Right lung (tissue), 5 donors: Measurements from ENCODE around the gene DPP6. TPM values are rescaled to one million over a fixed set of nuclear protein-coding genes. Genes with fewer than 3 reads are reported as not detected.
"Not testable (repeated sequence)": the region's sequence is repeated elsewhere in the genome, so short reads cannot be mapped to it uniquely, and the experiment has no call there.

Source experiments
- DNase-seq, 2 donors: peaks; one replicate each; pipeline ENCODE4 v3.0.0-alpha.2; 2013
- polyA plus RNA-seq, 5 donors: library from polyadenylated mRNA; unstranded; fragments of 120-200 nt; gene quantifications; one replicate each; pipeline versions ENCODE4 v1.2.1 to v1.2.3, GENCODE V29; 2013; ENCODE audit warnings: inconsistent platforms in 1 of 5, low replicate concordance in 1 of 5; ENCODE audit not compliant: insufficient read length in 5 of 5, insufficient read depth in 1 of 5

Gene DPP6
- polyA plus RNA-seq, 5 donors = 0.29 to 0.70 (median 0.48) TPM

DNA sequence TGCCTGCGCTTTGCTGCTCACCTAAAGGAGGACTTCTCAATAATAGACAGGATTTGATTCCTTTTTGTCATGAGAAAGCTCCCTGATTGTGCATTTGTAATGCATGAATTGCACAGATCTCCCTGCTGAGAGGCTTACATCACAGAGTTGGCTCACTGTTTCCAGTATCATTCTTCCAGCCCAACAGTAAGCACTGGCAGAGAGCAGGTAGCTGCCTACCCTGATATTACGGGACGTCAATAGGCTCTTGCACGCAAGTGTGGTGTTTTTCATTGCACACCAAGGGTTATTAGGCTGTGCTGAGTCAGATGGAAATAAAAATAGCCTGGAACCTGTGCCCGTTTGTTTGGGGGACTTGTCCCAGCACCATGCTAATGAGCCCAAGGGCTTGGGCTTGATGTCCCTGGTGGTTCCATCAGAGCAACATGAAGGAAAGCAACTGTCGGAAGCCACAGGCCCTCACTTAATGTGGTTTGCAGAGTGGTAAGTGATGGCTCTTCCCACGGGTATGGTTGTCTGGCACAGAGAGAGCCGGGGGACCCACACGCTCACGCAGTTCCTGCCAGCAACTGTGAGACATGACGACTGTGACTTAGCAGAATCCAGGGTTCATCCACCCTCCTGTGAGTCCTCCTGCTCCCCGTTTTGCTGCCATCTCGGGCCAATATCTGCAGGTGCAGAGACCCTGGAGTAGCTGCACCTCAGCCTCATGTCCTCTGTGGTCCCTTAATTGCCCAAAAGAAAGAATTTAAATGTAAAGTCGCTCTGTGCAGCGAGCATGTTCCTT, 20.4 kb downstream of the DPP6 start:
- DNase-seq = not testable (repeated sequence)

DNA sequence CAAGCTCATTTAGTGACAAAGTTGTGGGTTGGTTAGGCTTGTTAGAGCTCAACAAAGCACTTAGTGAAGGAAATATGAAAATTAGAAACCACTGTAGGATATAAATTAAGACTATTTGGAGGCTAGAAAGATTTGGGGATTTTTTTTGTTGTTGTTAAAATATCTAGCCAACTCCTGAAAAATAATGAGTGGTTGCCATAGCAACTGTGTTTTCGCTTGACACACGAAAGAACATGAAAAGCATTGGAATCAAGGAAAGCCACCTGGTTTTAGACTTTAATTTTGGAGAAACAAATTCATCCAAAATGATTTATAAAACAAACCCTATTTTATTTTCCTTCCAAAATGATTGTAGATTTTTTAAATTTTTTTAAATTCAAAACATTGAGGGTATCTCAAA, 26.3 kb downstream of the DPP6 start:
- not testable (repeated sequence) for DNase-seq

DNA sequence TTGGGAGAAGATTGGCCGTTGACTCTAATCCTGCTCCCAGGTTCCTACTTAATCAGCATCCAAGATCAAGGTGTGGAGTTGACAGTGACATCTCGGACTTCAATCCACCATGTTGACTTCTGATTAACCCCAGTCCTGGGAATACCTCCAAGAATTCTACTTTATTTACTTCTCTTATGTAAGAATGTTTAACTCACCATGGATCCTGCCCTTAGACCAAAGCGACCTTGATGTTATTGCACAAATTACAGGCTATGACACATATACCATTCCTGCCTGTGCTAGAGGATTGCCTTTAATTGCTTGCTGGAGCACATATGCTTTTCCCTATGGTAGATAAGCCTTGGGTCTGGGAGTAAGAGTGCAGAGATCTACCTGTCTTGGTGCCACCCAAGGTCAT, 28.1 kb downstream of the DPP6 start:
- DNase-seq = not testable (repeated sequence)

DNA sequence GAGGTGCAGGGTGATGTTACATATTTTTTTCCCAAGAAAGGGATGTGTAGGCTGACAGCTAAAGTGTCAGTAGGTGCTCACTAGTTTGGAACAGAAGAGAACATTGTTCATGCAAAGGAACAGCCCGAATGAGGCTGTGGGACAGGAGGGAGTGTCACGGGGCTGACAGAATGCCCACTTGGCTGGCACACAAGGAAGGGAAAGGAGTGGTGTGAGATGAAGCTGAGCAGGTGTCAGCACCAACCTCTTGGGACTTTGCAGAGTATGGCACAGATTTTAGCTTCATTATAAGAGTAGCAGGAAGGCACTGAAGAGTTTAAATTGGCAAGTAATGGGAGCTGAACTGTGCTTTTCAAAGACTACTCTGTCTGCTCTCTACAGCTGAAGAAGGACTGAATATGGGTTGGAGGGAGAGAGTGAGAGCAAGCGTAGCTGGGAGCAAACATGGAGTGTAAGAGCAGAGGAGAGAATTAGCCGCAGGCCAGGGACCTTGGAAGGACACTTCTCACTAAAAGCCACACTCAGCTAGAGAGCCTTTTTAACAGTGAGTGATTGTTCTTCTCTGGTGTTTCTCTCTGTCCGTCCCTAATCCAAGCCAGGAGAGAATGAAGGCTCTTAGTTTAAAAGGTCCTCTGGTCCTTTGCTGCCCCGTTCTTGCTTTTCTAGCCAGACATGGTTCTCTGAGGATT, 35.0 kb downstream of the DPP6 start:
- DNase-seq = not testable (repeated sequence)

DNA sequence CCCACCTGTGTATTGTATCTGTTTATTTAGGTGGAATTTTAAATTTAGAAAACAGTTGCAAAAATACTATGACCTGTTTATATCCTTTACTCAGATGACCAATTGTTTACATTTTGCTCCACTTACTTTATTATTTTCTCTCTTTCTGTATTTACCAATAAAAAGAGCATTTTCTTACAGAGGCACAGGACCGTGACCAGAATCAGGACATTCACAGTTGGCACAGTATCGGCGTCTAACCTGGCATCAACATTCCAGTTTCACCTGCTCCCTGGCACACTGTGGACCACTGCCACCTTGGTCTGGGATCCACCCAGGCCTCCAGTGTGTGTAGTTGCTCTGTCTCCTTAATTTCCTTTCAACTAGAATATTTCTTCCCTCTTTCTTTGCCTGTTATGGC, 39.9 kb downstream of the DPP6 start:
- not testable (repeated sequence) for DNase-seq

DNA sequence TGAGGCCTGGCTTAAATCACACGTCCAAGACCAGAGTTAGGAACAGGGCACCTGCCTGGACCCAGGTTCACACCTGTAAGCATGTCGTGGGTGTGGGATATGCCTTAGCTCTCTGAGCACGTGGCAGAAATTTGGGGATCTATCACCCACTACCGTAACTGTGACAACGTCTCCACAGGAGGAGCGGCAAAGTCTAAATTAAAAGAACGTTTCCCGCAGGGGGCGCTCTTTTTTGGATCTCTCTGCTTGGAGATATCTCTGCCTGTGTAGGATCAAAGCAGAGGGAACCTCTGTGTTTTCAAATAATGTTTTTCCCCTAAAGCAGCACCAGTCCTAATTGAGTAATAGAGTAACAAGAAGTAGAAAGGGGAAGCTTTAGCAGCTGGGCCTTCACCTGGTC, 43.0 kb downstream of the DPP6 start:
- not testable (repeated sequence) for DNase-seq

DNA sequence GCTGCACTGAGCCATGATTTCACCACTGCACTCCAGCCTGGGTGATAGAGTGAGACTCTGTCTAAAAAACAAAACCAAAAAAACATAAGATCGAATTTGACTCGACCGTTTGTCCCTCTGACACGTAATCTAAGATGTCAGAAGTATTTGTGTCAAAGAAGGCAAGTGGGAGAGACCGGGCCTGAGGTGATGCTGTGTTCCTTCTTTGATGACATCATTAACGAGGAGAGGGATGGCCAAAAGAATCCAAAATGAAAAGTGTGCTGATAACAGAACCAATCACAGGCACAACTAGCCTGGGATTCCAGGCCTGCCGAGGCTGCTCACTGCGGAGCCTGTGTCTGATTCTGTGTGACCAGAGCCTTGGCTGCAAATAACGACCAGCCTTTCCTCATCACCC, 52.9 kb downstream of the DPP6 start:
- not testable (repeated sequence) for DNase-seq

DNA sequence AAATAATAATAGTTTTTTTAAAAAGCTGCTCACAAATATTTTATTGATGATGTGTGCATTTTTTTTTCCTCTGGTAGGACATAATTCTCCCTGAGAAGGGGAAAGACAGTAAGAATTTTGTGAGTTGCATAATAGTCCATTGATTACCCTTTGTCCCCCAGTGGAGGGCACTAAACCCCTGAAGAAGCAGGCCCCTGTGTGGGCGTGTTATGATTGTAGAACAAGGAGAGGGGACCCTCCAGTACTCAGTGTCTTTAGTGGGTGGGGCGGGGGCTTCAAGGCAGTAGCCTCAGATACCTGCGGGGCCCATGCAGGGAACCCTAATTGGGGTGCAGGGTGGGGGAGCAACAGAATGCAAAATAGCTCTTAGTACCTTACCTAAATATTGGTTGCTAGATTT, 57.4 kb downstream of the DPP6 start:
- DNase-seq = not testable (repeated sequence)

DNA sequence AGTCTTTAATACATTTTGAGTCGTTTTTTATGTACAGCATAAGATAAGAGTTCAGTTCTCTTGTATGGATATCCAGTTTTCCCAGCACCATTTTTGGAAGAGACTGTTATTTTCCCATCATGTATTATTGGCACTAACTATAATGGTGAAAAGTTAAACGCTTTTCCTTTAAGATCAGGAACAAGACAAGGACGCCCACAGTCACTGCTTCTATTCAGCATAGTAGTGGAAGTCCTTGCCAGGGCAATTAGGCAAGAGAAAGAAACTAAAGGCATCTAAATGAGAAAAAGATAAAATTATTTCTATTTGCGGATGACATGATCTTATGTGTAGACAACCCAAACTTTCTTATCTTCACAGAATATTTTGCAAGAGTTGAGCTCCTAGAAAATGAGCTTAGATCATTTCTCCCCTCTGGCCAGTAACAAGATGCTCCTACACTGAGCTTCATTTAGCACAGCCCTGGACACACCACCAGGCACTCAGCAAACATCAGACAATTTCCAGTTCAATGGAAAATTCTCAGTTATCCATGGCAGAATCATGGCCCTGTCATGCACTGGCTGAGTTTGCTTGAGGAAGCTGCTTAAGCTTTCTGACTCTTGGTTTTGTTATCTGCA, 61.6 kb downstream of the DPP6 start:
- DNase-seq = not testable (repeated sequence)

DNA sequence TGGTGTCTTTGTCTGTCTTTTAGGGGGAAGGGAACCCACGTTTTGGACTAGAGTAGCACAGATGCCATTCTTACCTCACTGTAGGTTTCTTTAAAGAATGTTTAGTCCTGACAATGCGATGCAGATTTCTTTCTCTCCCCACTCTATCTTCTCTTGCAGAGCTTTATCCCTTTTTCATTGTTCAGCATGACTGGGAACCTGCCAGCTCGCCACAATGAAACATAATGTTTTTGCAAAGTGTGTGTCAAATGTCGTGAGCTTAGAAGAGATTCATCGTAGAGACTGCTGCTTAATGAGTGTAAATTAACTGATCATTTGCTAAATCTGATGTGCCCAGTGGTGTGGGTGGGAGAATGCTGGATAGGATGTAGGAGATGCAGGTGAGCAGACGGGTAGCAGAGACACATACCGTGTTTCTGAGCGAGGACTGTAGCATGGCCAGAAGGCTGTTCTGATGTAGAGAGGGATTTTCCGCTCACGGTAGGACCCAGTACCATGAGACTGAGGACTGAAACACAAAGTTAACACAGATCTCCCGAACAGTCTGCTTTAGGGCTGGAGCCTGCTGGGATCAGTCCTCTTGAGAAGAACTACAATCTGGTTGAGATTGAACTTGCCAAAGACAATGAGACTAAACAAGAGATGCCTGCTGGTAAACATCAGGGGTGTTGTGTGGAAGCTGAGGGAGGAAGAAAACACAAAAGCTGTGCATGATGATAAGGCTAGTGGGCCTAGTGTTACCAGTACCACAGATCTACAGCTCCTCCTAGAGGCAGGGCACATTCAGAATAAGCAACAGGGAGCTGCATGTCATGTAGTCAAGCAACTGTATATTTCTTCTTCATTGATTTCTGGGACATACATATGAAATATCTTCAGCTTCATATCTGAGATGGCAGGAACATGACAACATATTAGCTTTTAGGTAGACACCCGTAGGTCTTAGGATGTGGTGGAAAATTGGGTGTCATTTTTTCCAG, 65.5 kb downstream of the DPP6 start:
- DNase-seq = not testable (repeated sequence)

DNA sequence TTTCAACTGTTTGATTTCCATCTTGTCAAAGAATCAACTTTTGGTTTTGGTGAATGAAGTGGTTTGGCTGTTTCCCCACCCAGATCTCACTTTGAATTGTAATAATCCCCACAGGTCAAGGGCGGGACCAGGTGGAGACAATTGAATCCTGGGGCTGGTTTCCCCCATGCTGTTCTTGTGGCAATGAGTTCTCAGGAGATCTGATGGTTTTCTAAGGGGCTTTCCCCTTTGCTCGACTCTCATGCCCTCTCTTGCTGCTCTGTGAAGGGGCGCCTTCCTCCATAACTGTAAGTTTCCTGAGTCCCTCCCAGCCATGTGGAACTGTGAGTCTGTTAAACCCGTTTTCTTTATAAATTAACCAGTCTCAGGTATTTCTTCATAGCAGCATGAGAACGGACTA, 68.6 kb downstream of the DPP6 start:
- not testable (repeated sequence) for DNase-seq

DNA sequence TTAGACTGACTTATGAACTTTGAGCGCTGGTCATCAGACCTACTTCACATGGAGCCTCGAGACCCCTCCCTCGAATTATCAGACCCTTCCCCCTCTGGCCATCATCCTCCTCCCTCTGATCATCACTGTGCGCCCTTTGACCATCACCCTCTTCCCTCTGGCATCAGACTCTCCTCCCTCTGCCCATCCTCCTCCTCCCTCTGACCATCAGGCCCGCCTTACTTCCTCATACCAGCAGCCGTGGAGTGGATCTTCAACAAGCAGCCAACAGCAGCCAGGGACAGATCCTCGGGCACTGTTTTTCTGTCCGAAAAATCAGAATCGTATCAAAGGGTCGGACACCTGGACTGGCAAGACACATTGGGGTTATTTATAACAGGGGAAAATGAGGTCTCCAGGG, 70.5 kb downstream of the DPP6 start:
- not testable (repeated sequence) for DNase-seq

DNA sequence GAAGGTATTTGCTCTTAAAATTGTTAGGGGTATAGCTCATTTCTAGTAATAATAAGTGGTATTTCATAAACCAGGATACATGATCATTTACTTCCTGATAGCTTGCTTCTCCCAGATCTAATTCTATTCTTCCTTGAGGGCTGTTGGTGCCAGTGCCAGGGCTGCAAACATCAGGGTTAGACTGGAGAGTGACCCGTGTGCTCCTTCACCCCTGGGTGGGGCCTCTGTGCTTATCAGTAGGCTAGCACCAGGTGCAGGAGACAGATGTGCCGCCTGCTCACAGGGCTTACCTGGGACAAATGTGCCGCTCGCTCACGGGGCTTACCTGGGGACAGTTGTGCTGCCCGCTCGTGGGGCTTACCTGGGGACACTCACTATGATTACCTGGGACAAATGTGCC, 71.2 kb downstream of the DPP6 start:
- DNase-seq = not testable (repeated sequence)

DNA sequence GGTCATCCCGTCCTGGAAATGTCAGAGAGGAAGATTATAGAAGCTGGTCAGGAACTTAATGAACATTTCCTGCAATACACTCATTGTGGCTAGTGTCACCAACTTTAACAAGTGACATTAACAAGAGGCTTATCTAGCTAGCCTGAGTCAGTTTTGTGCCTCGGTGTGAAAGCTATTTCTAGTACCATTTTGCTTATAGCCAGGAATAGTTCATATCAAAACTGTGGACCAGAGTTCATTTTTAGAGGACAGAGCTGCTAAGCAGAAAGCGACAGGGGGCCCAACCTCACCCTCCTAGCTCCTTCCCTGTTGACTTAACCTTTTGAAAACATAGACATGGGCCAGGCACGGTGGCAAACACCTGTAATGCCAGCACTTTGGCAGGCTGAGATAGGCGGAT, 76.9 kb downstream of the DPP6 start:
- not testable (repeated sequence) for DNase-seq

DNA sequence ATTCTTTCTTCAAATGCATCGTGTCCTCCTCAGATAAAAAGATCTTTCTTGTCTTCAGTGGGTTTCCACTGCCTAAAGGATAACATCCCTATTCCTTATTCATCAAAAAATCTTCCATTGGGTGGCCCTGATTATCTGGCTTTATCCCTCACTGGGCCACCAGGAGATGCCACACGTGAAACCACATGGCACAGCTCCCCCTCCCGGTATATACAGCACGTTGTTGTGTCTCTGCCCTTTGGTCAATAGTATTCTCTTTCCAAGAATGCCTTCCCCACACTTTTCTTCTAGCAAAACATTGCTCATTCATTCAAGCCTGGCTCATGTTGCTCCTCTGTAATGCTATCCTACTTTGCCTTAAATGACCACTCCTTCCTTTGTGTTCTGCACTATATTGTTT, 80.4 kb downstream of the DPP6 start:
- not testable (repeated sequence) for DNase-seq

DNA sequence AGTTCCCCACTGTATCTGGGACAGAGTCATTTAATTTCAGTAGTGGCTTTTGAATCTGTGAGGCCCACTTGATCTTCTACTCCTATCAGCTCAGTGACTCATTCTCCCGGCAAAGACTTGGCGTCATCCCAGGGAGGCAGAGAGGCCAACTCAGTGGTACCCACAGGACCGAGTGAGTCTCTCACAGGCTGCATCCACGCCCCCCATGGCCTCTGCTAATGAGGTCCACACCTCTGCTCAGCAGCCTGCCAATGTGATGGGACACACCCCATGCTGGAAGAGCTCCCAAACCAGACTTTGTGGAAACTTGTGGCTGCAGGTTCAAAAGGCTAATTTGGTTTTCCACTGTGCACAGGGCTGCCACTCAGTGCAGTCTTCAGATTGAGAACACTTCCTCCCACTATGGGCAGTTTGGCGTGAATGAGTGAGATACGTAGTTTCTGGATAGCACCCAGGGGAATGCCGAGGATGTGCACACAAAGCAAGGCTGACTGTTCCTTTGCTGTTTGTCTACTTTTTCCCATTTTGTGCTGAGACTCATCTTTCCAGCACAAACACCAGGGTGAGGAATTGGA, 81.6 kb downstream of the DPP6 start:
- DNase-seq = not testable (repeated sequence)

DNA sequence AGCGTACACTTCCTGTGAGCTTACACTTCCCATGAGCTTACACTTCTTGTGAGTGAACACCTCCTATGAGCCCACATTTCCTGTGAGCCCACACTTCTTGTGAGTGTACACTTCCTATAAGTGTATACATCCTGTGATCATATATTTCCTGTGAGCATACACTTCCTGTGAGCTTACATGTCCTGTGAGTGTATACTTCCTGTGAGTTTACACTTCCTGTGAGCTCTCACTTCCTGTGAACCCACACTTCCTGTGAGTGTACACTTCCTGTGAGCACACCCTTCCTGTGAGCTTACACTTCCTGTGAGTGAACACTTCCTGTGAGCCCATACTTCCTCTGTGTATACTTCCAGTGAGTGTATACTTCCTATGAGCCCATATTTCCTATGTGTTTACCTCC, 82.5 kb downstream of the DPP6 start:
- DNase-seq = not testable (repeated sequence)

DNA sequence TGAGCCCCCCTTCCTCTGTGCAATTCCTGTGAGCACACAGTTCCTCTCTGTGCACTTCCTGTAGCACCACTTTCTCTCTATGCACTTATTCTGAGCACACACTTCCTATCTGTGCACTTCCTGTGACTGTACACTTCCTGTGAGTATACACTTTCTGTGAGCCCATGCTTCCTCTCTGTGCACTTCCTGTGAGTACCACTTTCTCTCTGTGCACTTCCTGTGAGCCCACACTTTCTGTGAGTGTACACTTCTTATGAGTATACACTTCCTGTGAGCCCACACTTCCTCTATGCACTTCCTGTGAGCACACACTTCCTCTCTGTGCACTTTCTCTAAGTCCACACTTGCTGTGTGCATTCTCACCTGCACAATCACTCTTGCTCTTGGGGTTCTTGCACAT, 83.4 kb downstream of the DPP6 start:
- DNase-seq = not testable (repeated sequence)

DNA sequence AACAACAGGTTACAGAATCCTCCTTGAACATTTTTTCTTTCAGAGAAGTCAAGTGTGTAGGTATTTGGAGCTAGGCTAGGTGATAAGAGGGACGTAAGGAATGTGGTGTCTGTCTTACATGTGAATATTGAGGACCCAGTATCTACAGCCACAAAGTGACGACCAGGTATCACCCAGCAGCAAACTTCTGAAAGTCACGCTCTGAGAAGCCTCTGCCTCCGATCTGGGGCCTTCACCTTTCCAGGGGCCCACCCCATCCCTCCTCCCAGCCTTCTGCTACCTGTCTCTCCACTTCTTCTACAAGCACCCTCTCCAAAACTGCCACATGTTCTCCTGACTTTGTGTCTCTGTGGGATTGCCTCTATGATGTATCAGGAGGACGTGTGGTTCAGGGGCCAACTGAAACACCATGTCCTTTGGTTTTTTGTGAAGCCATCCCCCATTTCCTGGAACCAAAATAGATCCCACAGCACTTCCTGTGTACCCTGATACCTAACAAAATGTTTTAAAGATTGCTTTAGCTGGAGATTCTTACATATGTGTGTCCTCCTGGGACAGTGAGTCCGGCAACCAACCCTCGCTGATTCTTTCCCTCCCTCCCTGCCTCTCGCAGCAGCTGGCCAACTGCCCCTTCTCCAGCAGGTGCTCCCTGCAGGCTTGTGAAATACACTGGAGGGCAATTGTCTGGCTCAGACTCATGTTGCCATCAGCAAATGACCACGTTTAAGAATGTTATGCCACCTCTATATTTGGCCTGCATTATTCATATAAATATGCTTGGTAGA, 93.9 kb downstream of the DPP6 start:
- DNase-seq = not testable (repeated sequence)

DNA sequence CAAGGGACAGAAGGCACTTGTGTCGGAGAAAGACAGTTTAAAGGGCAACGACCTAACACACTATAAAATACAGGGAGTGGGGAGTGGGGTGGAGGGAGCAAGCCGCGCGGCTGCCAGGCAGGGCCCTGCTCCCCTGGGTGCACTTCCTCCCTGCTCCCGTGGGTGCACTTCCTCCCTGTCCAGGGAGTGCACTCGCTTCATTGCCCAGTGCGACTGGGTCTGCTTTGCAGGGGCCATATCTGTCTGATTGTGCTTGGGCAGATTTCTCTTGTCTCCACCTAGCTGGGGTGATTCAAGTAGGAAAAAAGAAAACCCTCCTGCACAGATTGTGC, 94.5 kb downstream of the DPP6 start:
- DNase-seq = not testable (repeated sequence)
